ENCODE measurements around the gene SPDEF. TPM values are rescaled to one million over a fixed set of nuclear protein-coding genes. Genes with fewer than 3 reads are reported as not detected.

The SPDEF gene
- total and polyA plus RNA-seq, 2 donors (not counting 1 experiment from before 2014, with no cell fraction given) = under 0.01 to 0.03 TPM

GRCh38 chr6:34510299-34510698 lies 45.8 kb downstream of the SPDEF start:
- Histone ChIP-seq H4K20me1 (ENCODE audit: control insufficient read depth, extremely low read depth, insufficient read depth, low read length) (no peaks in the 10 kb centered on the region), H2AFZ (ENCODE audit: low read length) (no peak overlapping the region), H3K4me3 (replicated peaks in 1 of 4; ENCODE audit: control extremely low read depth in 1 of 4, insufficient read depth in 1 of 4, low read depth in 3 of 4, low read length in 4 of 4) (no peak overlapping the region), H3K79me2 (ENCODE audit: control insufficient read depth, insufficient read depth, low read length) (no peaks in the 10 kb centered on the region), H3K9ac (ENCODE audit: insufficient read depth, low read length) (no peak overlapping the region), H3K4me1 (ENCODE audit: control insufficient read depth, extremely low read depth, insufficient read depth, low read length) (no peaks in the 10 kb centered on the region), H3K27me3 (ENCODE audit: control insufficient read depth, insufficient read depth, low read length) (peaks cover 18% of the 10 kb centered on the region), H3K4me2 (ENCODE audit: extremely low read depth, insufficient read depth, low read length) (no peak overlapping the region), H3K36me3 (ENCODE audit: control insufficient read depth, insufficient read depth, low read length) (no peaks in the 10 kb centered on the region), H3K9me3 (ENCODE audit: control insufficient read depth, insufficient read depth, low read depth, low read length) (no peaks in the 10 kb centered on the region), H3K27ac (ENCODE audit: insufficient read depth, low read length) (no peak overlapping the region)
- DNase-seq (ENCODE audit: low read depth in 2 of 2) = no peak
- TF ChIP-seq CTCF (conservative IDR thresholded peaks at IDR 0.05 in 1 of 2, IDR thresholded peaks at IDR 0.05 in 1 of 2; ENCODE audit: low read depth in 1 of 2, low read length in 2 of 2) (no peak), EZH2 (IDR thresholded peaks at IDR 0.05; ENCODE audit: low read length, missing control alignments) (no peak)

- H3K4me2 ChIP-seq (ENCODE audit: extremely low read depth, insufficient read depth, low read length) = no peak overlapping the region
- no peak for TF ChIP-seq CTCF (conservative IDR thresholded peaks at IDR 0.05 in 1 of 2, IDR thresholded peaks at IDR 0.05 in 1 of 2; ENCODE audit: low read depth in 1 of 2, low read length in 2 of 2)
- TF ChIP-seq EZH2 (IDR thresholded peaks at IDR 0.05; ENCODE audit: low read length, missing control alignments) = no peak
- H3K9ac ChIP-seq (ENCODE audit: insufficient read depth, low read length) = no peak overlapping the region
- H3K27ac ChIP-seq (ENCODE audit: insufficient read depth, low read length) = no peak overlapping the region
- peaks cover 14% of the 10 kb centered on the region for H3K27me3 ChIP-seq (ENCODE audit: control insufficient read depth, insufficient read depth, low read length)
- H3K4me1 ChIP-seq (ENCODE audit: control insufficient read depth, extremely low read depth, insufficient read depth, low read length) = no peaks in the 10 kb centered on the region
- DNase-seq (ENCODE audit: low read depth in 2 of 2) = no peak
- no peaks in the 10 kb centered on the region for H4K20me1 ChIP-seq (ENCODE audit: control insufficient read depth, extremely low read depth, insufficient read depth, low read length)
- H3K36me3 ChIP-seq (ENCODE audit: control insufficient read depth, insufficient read depth, low read length) = no peaks in the 10 kb centered on the region
- no peak overlapping the region for H2AFZ ChIP-seq (ENCODE audit: low read length)
- H3K4me3 ChIP-seq (replicated peaks in 1 of 4; ENCODE audit: control extremely low read depth in 1 of 4, insufficient read depth in 1 of 4, low read depth in 3 of 4, low read length in 4 of 4) = no peak overlapping the region
- no peaks in the 10 kb centered on the region for H3K79me2 ChIP-seq (ENCODE audit: control insufficient read depth, insufficient read depth, low read length)
- H3K9me3 ChIP-seq (ENCODE audit: control insufficient read depth, insufficient read depth, low read depth, low read length) = no peaks in the 10 kb centered on the region
Observed at GRCh38 chr6:34509782-34510181, 46.3 kb downstream of the SPDEF start.

- H2AFZ ChIP-seq (ENCODE audit: low read length) = no peak overlapping the region
- no peaks in the 10 kb centered on the region for H3K9me3 ChIP-seq (ENCODE audit: control insufficient read depth, insufficient read depth, low read depth, low read length)
Observed at GRCh38 chr6:34508425-34508824, 47.7 kb downstream of the SPDEF start.

More at GRCh38 chr6:34508425-34508824, 47.7 kb downstream of the SPDEF start:
- Histone ChIP-seq H3K79me2 (ENCODE audit: control insufficient read depth, insufficient read depth, low read length) (no peaks in the 10 kb centered on the region), H3K36me3 (ENCODE audit: control insufficient read depth, insufficient read depth, low read length) (no peaks in the 10 kb centered on the region), H3K27ac (ENCODE audit: insufficient read depth, low read length) (no peak overlapping the region), H3K4me3 (replicated peaks in 1 of 4; ENCODE audit: control extremely low read depth in 1 of 4, insufficient read depth in 1 of 4, low read depth in 3 of 4, low read length in 4 of 4) (no peak overlapping the region), H3K9ac (ENCODE audit: insufficient read depth, low read length) (no peak overlapping the region), H3K27me3 (ENCODE audit: control insufficient read depth, insufficient read depth, low read length) (peaks cover 5% of the 10 kb centered on the region), H4K20me1 (ENCODE audit: control insufficient read depth, extremely low read depth, insufficient read depth, low read length) (no peaks in the 10 kb centered on the region), H3K4me1 (ENCODE audit: control insufficient read depth, extremely low read depth, insufficient read depth, low read length) (no peaks in the 10 kb centered on the region), H3K4me2 (ENCODE audit: extremely low read depth, insufficient read depth, low read length) (no peak overlapping the region)
- DNase-seq (ENCODE audit: low read depth in 2 of 2) = no peak
- TF ChIP-seq EZH2 (IDR thresholded peaks at IDR 0.05; ENCODE audit: low read length, missing control alignments) (no peak), CTCF (conservative IDR thresholded peaks at IDR 0.05 in 1 of 2, IDR thresholded peaks at IDR 0.05 in 1 of 2; ENCODE audit: low read depth in 1 of 2, low read length in 2 of 2) (peak in 1 of 2 donors; percentile 19)

All from fibroblast of lung (primary cell).